Regular cardiac myocyte (primary cell): ENCODE measurements around the gene DUS1L. TPM values are rescaled to one million over a fixed set of nuclear protein-coding genes. Genes with fewer than 3 reads are reported as not detected.

Experiments used
- total RNA-seq: library from RNA; depleted of rRNA; stranded (reverse); fragments of >200 nt; gene quantifications from 2 replicates; pipeline ENCODE4 v1.2.3, GENCODE V29; 2014

The DUS1L gene
- total RNA-seq, result 42.8 and 60.0 TPM in 2 replicates

DNA sequence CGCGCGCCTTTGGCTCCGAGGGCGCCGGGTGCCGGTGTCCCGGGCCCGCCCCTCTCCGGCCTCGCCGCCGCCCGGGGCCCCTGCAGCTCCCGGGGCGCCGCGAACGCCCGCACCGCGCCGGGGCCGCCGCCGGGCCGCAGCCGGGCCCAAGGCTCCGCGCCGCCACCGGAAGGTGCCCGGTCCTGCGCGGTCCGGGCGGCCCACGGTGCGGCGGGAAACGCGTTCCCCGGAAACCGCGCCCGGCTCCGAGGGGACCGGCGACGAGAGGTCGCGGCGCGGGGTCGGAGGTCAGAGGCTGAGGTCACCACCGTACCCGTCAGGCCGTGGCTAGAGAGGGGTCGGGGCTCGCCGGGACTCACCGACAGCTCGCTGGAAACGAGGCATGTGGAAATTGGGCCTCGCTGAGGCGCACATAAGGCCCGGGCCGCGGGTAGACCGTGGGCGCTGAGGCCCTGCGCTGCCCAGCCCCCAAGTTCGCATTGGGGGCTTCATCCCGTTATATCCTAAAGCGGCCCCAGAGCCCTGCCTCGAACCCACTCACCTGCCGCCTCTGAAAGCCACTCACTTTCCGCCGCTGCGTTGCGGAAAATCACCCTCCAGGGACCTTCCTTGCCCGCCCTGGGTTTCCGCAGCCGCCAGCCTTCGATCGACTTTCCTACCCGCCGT, at the start of gene DUS1L:
DUS1L (minus strand) TSS at position 167 of the 666 bp plus-strand sequence. CDS start 745 bp downstream, outside the sequence.

GRCh38 chr17:82098169-82098938, 32.8 kb upstream of the DUS1L start, which contains the start of gene FASN:
FASN (minus strand) TSS chr17:82098236; CDS start chr17:82096445, 1,791 bp downstream.

DNA sequence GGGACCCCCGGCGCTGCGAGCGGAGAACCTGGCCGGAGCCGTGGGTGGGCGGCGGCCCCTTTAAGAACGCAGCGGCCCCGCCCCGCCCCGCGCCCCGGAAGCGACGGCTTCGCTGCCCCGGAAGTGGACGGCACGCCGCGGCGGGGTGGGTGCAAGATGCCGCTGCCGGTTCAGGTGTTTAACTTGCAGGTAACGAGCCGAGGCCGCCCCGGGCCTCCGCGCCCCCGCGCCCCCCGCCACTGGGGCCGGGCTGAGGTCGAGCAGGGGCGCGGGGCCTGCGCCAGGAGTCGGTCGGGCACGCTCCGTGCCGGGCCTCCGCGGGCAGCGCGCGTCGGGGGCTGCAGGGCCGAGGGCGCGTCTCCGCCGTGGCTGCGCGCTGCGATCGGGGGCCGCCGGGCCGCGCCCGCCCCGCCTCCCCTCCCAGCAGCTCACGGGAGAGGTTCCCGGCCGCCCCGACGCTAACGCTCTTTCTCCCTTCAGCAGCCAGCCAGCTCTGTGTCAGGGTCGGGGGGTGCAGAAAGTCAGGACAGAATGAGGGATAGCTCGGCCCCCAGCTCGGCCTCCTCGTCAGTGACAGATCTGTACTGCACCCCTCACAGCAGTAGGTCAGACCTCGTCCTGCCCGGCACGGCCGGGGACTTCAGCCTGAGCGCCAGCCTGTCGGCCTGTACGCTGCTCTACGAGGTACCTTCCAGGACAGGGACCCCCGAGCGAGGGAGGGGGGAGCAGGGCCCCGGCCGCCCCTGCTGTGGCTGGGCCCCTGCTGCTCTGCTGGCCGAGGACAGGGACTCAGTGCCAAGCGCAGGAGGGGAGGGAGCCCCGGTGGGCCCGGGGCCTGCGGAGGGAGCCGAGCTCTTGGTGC, 13.6 kb downstream of the DUS1L start, which contains the start of the genes GPS1 and RFNG:
GPS1 (plus strand) TSS at position 123 of the 862 bp plus-strand sequence; CDS start at position 157, 34 bp downstream.
RFNG (minus strand) TSS at position 36 of the 862 bp plus-strand sequence. CDS start 45 bp downstream, outside the sequence.

DNA sequence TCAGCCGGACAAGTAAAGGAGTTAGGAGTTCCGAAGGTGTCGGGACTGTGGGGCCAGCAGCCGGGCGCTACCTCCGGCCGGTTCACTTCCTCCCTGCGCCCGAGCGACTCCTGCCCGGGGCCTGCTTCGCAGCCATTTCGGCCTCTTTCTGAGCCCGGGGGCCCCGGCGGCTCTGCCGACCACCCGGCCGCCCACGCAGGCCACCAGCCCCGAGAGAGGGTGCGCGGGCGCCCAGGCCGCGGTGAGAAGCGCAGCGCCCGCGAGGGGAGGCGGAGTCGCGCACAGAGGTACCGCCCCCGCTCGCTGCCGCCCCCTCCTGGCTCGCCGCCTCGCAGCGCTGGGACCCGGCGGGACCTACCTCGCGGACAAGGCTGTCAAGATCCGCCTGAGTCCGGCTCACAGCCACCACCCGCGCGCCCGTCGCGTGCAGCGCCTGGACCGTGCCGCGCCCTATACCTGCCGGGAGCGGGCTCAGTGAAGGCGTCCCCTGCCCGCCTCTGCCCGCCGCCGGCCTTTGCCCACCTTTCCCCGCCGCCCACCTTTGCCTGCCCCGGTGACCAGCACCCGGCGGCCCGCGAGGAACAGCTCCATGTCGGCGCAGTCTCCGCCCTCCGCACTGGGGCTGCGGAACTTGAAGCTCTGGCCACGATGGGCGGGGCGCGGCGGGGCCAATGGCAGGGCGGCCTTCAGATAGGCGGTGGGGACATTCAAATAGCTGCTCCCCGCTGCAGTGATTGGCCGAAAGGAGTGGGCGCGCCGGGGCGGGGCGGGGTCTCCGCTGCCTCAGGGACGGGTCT, 28.3 kb downstream of the DUS1L start, which contains the start of gene DCXR:
DCXR (minus strand) TSS at position 606 of the 797 bp plus-strand sequence; CDS start at position 591, 15 bp downstream.

GRCh38 chr17:82031303-82031884, 34.2 kb downstream of the DUS1L start, which contains the start of gene RAC3:
RAC3 (plus strand) TSS chr17:82031678; CDS start chr17:82031762, 84 bp downstream.

GRCh38 chr17:82022981-82023446, 42.6 kb downstream of the DUS1L start, which contains the start of gene LRRC45:
LRRC45 (plus strand) TSS chr17:82023305; CDS start chr17:82023644, 339 bp downstream.

DNA sequence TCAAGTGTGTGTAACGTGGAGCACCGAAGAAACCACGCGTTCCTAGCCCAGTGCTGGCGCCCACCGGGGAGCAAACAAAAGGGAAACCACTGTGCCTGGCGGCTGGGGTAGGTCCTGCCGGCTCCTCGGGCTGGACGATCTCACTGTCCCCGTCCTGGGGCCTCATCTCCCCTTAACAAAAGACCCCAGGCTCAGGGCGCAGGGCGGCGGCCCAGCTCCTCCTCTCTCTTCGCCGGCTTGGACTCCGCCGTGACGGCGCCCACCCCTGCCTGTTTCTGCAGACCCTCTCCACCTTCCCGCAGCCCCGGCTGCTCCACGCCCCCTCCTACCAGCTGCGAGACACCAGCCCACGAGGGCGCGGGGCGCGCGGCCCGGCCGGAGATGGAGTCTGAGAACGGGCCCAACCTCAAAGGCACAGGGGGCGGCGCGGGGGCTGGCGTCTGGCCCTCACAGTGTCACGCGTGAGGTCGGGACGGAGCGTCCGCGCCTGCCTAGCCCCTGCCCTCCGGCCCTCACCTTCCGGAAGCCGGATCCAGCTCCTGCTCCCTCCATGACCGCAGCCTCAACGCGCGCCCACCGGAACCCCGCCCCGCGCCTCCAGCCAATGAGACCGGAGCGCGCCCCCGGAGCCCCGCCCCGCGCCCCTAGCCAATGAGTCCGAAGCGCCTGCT, 43.2 kb downstream of the DUS1L start, which contains the start of gene CENPX:
CENPX (minus strand) TSS at position 569 of the 671 bp plus-strand sequence; CDS start at position 552, 17 bp downstream.

Other genes with a start within 250 kb of the DUS1L start
- gene MCRIP1, start 232.5 kb downstream of the DUS1L start, total RNA-seq, result 91.6 and 113 TPM in 2 replicates
- 0.19 and 0.28 TPM in 2 replicates for gene PPP1R27, start 230.8 kb downstream of the DUS1L start, total RNA-seq
- gene P4HB, start 205.3 kb downstream of the DUS1L start, total RNA-seq, result 1,109 and 1,495 TPM in 2 replicates
- 132 and 223 TPM in 2 replicates for gene ARHGDIA, start 194.5 kb downstream of the DUS1L start, total RNA-seq
- gene ALYREF, start 174.2 kb downstream of the DUS1L start, total RNA-seq, result 60.0 and 264 TPM in 2 replicates
- gene ANAPC11, start 174.1 kb downstream of the DUS1L start, total RNA-seq, result 110 and 239 TPM in 2 replicates
- 0.58 and 0.85 TPM in 2 replicates for gene NPB, start 163.6 kb downstream of the DUS1L start, total RNA-seq
- 27.6 and 43.3 TPM in 2 replicates for gene PCYT2, start 154.4 kb downstream of the DUS1L start, total RNA-seq
- gene SIRT7, start 147.6 kb downstream of the DUS1L start, total RNA-seq, result 11.3 and 23.8 TPM in 2 replicates
- 14.4 TPM in 2 replicates for gene MAFG, start 138.1 kb downstream of the DUS1L start, total RNA-seq
- 107 and 123 TPM in 2 replicates for gene PYCR1, start 128.5 kb downstream of the DUS1L start, total RNA-seq
- not detected in 2 replicates for gene MYADML2, start 118.6 kb downstream of the DUS1L start, total RNA-seq
- not detected in 2 replicates for gene NOTUM, start 104.6 kb downstream of the DUS1L start, total RNA-seq
- 19.6 and 23.7 TPM in 2 replicates for gene ASPSCR1, start 88.2 kb downstream of the DUS1L start, total RNA-seq
- gene CENPX, start 42.9 kb downstream of the DUS1L start, total RNA-seq, result 13.8 and 53.7 TPM in 2 replicates
- 9.0 and 19.2 TPM in 2 replicates for gene LRRC45, start 42.5 kb downstream of the DUS1L start, total RNA-seq
- 4.4 and 6.5 TPM in 2 replicates for gene RAC3, start 34.1 kb downstream of the DUS1L start, total RNA-seq
- gene DCXR, start 28.1 kb downstream of the DUS1L start, total RNA-seq, result 51.0 and 75.3 TPM in 2 replicates
- 21.5 and 35.2 TPM in 2 replicates for gene RFNG, start 14.0 kb downstream of the DUS1L start, total RNA-seq
- 69.9 and 119 TPM in 2 replicates for gene GPS1, start 13.9 kb downstream of the DUS1L start, total RNA-seq
- gene FASN, start 32.4 kb upstream of the DUS1L start, total RNA-seq, result 27.3 and 63.5 TPM in 2 replicates
- 10.2 and 11.6 TPM in 2 replicates for gene CCDC57, start 147.0 kb upstream of the DUS1L start, total RNA-seq
- 203 and 289 TPM in 2 replicates for gene SLC16A3, start 163.2 kb upstream of the DUS1L start, total RNA-seq
- gene CSNK1D, start 207.9 kb upstream of the DUS1L start, total RNA-seq, result 36.6 and 55.4 TPM in 2 replicates